WTC11 (cell line): ENCODE measurements around the gene MOB3B. TPM values are rescaled to one million over a fixed set of nuclear protein-coding genes. Genes with fewer than 3 reads are reported as not detected.

Experiments
- ATAC-seq: fragments of 200-7000 bp; cut with Tn5 transposase; 2 replicates; pipeline ENCODE4 v1.10.0; 2021; ENCODE audit warnings: mild to moderate bottlenecking, moderate library complexity
- CTCF ChIA-PET: fragments of 300-600 bp; sonication (Branson Sonifier 250); formaldehyde crosslinking; loops from one replicate; lab custom pipeline; 2021; ENCODE audit warnings: antibody characterized with exemption; lab: Charles Lee
- POLR2A ChIA-PET: fragments of 350-600 bp; sonication (Branson Sonifier 250); formaldehyde crosslinking; loops from one replicate; lab custom pipeline; 2021; ENCODE audit warnings: antibody characterized with exemption; lab: Charles Lee
- DNase-seq: peaks from one replicate; pipeline ENCODE4 v3.0.0; 2021; ENCODE audit warnings: low spot score
- H3K27ac Mint-ChIP-seq: 2 replicates; pipeline ENCODE4 v1.8.0; 2021; ENCODE audit warnings: mixed read lengths
- H3K27me3 Mint-ChIP-seq: 2 replicates; pipeline ENCODE4 v1.8.0; 2021; ENCODE audit warnings: low read depth, mild to moderate bottlenecking, moderate library complexity, mixed read lengths
- H3K36me3 Mint-ChIP-seq: 2 replicates; pipeline ENCODE4 v1.8.0; 2021; ENCODE audit warnings: mixed read lengths
- H3K4me1 Mint-ChIP-seq: 2 replicates; pipeline ENCODE4 v1.8.0; 2022; ENCODE audit warnings: mixed read lengths
- H3K4me3 Mint-ChIP-seq: 2 replicates; pipeline ENCODE4 v1.8.0; 2021; ENCODE audit warnings: mild to moderate bottlenecking, moderate library complexity, mixed read lengths
- H3K9me3 Mint-ChIP-seq: 2 replicates; pipeline ENCODE4 v1.8.0; 2021; ENCODE audit warnings: mixed read lengths
- ETV6 ChIP-seq: sonication (generic); formaldehyde crosslinking; IDR thresholded peaks from 2 replicates; pipeline ENCODE4 v1.8.1; 2022; ENCODE audit warnings: mild to moderate bottlenecking, missing genetic modification reagents
- GABPB1 ChIP-seq: sonication (generic); formaldehyde crosslinking; IDR thresholded peaks from 2 replicates; pipeline ENCODE4 v1.8.1; 2023; ENCODE audit warnings: mild to moderate bottlenecking, missing genetic modification reagents
- TCF7 ChIP-seq: sonication (generic); formaldehyde crosslinking; IDR thresholded peaks from 2 replicates; pipeline ENCODE4 v1.8.0; 2022; ENCODE audit warnings: mild to moderate bottlenecking, low read depth, missing genetic modification reagents, moderate library complexity
- ZNF396 ChIP-seq: fragments of 250-450 bp; sonication (Bioruptor Pico); IDR thresholded peaks from 2 replicates; pipeline ENCODE4 v1.8.0; 2021; ENCODE audit warnings: mild to moderate bottlenecking, moderate library complexity, borderline replicate concordance
- total RNA-seq: library from RNA; stranded (reverse); gene quantifications from 3 replicates; pipeline ENCODE4 v1.2.3, GENCODE V29; 2021
- TF ChIP-seq, protein P1 (sequence below): sonication (generic); formaldehyde crosslinking; IDR thresholded peaks from 2 replicates; pipeline ENCODE4 v1.8.1; 2023; ENCODE audit warnings: mild to moderate bottlenecking, missing genetic modification reagents, borderline replicate concordance
- TF ChIP-seq, protein P2 (sequence below): sonication (generic); formaldehyde crosslinking; IDR thresholded peaks from 2 replicates; pipeline ENCODE4 v1.8.0; 2022; ENCODE audit warnings: missing genetic modification reagents
- TF ChIP-seq, protein P3 (sequence below): sonication (generic); formaldehyde crosslinking; IDR thresholded peaks from 2 replicates; pipeline ENCODE4 v1.8.0; 2023; ENCODE audit warnings: missing genetic modification reagents, mild to moderate bottlenecking, borderline replicate concordance
- TF ChIP-seq, protein P4 (sequence below): sonication (generic); formaldehyde crosslinking; IDR thresholded peaks from 2 replicates; pipeline ENCODE4 v1.8.1; 2023; ENCODE audit warnings: mild to moderate bottlenecking, missing genetic modification reagents, moderate library complexity
- TF ChIP-seq, protein P5 (sequence below): sonication (generic); formaldehyde crosslinking; IDR thresholded peaks from 2 replicates; pipeline ENCODE4 v1.8.1; 2022; ENCODE audit warnings: missing genetic modification reagents, borderline replicate concordance

Gene MOB3B
- total RNA-seq, 1 experiment from 2014 or later = 25.1 TPM

DNA sequence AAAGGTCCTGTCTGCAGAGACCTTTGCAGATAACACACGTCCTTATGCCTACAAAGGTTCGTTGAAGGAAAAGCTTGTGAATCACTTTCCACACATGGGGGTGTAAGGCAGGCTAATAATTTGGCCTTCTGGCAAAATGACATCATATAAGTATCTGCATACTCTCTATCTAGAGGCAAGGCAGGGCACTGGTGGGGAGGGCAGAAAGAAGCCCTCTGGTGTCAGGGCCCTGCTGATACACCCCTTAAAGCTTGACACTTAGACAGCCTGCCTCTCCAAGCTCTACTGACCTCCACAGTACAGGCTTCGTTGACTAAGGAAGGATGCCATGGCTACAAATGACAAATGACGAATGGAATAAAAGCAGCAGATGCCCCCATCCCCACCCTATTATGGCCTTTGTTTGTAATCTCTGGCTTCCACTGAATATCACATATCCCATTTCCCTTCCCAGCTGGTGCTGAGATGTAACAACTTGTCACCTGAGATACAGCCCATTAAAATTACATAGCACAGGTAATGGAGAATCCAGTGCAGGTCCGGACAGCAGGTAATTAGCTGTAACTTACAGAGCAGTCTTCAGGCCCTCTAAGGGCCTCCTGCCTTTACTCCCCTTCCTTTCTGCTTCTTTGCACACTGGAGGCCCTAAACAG, 82.5 kb downstream of the MOB3B start (continued):
- TF ChIP-seq, protein P1, sequence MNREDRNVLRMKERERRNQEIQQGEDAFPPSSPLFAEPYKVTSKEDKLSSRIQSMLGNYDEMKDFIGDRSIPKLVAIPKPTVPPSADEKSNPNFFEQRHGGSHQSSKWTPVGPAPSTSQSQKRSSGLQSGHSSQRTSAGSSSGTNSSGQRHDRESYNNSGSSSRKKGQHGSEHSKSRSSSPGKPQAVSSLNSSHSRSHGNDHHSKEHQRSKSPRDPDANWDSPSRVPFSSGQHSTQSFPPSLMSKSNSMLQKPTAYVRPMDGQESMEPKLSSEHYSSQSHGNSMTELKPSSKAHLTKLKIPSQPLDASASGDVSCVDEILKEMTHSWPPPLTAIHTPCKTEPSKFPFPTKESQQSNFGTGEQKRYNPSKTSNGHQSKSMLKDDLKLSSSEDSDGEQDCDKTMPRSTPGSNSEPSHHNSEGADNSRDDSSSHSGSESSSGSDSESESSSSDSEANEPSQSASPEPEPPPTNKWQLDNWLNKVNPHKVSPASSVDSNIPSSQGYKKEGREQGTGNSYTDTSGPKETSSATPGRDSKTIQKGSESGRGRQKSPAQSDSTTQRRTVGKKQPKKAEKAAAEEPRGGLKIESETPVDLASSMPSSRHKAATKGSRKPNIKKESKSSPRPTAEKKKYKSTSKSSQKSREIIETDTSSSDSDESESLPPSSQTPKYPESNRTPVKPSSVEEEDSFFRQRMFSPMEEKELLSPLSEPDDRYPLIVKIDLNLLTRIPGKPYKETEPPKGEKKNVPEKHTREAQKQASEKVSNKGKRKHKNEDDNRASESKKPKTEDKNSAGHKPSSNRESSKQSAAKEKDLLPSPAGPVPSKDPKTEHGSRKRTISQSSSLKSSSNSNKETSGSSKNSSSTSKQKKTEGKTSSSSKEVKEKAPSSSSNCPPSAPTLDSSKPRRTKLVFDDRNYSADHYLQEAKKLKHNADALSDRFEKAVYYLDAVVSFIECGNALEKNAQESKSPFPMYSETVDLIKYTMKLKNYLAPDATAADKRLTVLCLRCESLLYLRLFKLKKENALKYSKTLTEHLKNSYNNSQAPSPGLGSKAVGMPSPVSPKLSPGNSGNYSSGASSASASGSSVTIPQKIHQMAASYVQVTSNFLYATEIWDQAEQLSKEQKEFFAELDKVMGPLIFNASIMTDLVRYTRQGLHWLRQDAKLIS (CRISPR knock-in tag) = no peak

DNA sequence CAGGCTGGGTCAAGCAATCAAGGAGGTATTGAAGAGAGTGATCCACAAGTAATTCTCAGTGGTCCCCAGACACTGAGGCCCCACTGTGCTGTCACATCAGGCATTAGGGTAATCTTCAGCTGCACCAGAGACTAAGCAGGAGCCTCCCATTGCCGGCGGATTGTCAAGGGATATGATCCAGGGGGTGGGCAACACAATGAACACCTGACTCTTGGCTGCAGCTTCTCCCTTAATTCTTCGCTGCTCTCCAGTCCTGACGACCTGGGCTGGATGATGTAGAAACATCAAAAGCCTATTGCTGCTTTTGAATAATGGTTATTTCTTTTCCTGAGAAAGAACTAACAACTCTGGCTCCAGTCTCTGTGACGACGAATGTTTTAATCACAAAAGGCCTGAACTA, 83.9 kb downstream of the MOB3B start:
- Mint-ChIP-seq H3K36me3 (no peaks in the 10 kb centered on the region), H3K27ac (no peak overlapping the region), H3K4me1 (peaks cover 57% of the 10 kb centered on the region), H3K9me3 (no peaks in the 10 kb centered on the region), H3K4me3 (no peak overlapping the region), H3K27me3 (no peaks in the 10 kb centered on the region)
- no peak for DNase-seq
- POLR2A ChIA-PET = no interaction called here
- CTCF ChIA-PET = no interaction called here
- TF ChIP-seq, protein P2, sequence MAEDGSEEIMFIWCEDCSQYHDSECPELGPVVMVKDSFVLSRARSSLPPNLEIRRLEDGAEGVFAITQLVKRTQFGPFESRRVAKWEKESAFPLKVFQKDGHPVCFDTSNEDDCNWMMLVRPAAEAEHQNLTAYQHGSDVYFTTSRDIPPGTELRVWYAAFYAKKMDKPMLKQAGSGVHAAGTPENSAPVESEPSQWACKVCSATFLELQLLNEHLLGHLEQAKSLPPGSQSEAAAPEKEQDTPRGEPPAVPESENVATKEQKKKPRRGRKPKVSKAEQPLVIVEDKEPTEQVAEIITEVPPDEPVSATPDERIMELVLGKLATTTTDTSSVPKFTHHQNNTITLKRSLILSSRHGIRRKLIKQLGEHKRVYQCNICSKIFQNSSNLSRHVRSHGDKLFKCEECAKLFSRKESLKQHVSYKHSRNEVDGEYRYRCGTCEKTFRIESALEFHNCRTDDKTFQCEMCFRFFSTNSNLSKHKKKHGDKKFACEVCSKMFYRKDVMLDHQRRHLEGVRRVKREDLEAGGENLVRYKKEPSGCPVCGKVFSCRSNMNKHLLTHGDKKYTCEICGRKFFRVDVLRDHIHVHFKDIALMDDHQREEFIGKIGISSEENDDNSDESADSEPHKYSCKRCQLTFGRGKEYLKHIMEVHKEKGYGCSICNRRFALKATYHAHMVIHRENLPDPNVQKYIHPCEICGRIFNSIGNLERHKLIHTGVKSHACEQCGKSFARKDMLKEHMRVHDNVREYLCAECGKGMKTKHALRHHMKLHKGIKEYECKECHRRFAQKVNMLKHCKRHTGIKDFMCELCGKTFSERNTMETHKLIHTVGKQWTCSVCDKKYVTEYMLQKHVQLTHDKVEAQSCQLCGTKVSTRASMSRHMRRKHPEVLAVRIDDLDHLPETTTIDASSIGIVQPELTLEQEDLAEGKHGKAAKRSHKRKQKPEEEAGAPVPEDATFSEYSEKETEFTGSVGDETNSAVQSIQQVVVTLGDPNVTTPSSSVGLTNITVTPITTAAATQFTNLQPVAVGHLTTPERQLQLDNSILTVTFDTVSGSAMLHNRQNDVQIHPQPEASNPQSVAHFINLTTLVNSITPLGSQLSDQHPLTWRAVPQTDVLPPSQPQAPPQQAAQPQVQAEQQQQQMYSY (CRISPR knock-in tag) = no peak
- TF ChIP-seq, protein P3, sequence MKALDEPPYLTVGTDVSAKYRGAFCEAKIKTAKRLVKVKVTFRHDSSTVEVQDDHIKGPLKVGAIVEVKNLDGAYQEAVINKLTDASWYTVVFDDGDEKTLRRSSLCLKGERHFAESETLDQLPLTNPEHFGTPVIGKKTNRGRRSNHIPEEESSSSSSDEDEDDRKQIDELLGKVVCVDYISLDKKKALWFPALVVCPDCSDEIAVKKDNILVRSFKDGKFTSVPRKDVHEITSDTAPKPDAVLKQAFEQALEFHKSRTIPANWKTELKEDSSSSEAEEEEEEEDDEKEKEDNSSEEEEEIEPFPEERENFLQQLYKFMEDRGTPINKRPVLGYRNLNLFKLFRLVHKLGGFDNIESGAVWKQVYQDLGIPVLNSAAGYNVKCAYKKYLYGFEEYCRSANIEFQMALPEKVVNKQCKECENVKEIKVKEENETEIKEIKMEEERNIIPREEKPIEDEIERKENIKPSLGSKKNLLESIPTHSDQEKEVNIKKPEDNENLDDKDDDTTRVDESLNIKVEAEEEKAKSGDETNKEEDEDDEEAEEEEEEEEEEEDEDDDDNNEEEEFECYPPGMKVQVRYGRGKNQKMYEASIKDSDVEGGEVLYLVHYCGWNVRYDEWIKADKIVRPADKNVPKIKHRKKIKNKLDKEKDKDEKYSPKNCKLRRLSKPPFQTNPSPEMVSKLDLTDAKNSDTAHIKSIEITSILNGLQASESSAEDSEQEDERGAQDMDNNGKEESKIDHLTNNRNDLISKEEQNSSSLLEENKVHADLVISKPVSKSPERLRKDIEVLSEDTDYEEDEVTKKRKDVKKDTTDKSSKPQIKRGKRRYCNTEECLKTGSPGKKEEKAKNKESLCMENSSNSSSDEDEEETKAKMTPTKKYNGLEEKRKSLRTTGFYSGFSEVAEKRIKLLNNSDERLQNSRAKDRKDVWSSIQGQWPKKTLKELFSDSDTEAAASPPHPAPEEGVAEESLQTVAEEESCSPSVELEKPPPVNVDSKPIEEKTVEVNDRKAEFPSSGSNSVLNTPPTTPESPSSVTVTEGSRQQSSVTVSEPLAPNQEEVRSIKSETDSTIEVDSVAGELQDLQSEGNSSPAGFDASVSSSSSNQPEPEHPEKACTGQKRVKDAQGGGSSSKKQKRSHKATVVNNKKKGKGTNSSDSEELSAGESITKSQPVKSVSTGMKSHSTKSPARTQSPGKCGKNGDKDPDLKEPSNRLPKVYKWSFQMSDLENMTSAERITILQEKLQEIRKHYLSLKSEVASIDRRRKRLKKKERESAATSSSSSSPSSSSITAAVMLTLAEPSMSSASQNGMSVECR (CRISPR knock-in tag) = no peak
- TF ChIP-seq, protein P4, sequence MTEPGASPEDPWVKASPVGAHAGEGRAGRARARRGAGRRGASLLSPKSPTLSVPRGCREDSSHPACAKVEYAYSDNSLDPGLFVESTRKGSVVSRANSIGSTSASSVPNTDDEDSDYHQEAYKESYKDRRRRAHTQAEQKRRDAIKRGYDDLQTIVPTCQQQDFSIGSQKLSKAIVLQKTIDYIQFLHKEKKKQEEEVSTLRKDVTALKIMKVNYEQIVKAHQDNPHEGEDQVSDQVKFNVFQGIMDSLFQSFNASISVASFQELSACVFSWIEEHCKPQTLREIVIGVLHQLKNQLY (CRISPR knock-in tag) = no peak
- TF ChIP-seq TCF7 (CRISPR knock-in tag) (no peak), ZNF396 (CRISPR knock-in tag) (no peak), GABPB1 (no peak), ETV6 (CRISPR knock-in tag) (no peak)
- TF ChIP-seq, protein P5, sequence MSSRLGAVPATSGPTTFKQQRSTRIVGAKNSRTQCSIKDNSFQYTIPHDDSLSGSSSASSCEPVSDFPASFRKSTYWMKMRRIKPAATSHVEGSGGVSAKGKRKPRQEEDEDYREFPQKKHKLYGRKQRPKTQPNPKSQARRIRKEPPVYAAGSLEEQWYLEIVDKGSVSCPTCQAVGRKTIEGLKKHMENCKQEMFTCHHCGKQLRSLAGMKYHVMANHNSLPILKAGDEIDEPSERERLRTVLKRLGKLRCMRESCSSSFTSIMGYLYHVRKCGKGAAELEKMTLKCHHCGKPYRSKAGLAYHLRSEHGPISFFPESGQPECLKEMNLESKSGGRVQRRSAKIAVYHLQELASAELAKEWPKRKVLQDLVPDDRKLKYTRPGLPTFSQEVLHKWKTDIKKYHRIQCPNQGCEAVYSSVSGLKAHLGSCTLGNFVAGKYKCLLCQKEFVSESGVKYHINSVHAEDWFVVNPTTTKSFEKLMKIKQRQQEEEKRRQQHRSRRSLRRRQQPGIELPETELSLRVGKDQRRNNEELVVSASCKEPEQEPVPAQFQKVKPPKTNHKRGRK (CRISPR knock-in tag) = no peak
- no peak for ATAC-seq
